GM12864 (cell line): ENCODE measurements around the gene APLP1.

Experiments
- DNase-seq: peaks from one replicate; pipeline ENCODE4 v3.0.0-alpha.2; 2011; ENCODE audit warnings: low read depth
- H3K4me3 ChIP-seq: 2 replicates; pipeline ENCODE4 v1.5.1; 2011; ENCODE audit warnings: mild to moderate bottlenecking, low read depth, low read length, control low read depth
- CTCF ChIP-seq: IDR thresholded peaks from 2 replicates; pipeline ENCODE4 v1.5.1; 2011; ENCODE audit warnings: low read depth, mild to moderate bottlenecking, moderate library complexity, low read length, control low read depth, inconsistent platforms; ENCODE audit errors: missing control alignments

APLP1 gene

DNA sequence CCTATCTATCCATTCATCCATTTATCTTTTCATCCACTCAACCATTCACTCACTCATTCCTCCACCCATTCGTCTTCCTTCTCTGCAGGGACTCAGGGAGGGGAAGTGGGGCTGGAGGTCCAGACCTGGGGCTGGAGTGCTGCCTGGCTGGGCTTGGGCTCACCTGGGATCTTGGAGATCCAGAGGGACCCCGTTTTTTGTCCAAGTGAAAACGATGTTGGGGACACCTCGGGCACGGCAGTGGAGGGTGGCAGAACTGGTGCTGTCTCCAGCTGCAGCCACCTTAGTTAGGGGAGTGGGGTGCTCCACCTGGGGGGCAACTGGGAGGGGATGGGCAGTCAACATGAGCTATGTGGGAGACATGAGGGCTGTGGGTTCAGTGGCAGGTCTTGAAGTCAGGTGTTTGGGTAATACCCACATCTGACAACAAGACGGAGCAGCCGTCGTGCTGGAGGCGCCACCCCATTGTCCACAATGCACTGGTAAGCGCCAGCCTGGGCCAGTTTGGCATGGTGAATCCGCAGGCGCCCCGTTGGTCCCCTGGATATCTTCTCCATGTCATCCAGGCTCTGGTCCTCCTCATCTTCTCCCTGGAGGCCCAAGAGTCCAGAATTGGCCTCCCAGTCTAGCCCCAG is 26.3 kb upstream of the APLP1 start:
- DNase-seq, result no peak
- no peak for TF ChIP-seq CTCF
- H3K4me3 ChIP-seq, result no peak overlapping the region

DNA sequence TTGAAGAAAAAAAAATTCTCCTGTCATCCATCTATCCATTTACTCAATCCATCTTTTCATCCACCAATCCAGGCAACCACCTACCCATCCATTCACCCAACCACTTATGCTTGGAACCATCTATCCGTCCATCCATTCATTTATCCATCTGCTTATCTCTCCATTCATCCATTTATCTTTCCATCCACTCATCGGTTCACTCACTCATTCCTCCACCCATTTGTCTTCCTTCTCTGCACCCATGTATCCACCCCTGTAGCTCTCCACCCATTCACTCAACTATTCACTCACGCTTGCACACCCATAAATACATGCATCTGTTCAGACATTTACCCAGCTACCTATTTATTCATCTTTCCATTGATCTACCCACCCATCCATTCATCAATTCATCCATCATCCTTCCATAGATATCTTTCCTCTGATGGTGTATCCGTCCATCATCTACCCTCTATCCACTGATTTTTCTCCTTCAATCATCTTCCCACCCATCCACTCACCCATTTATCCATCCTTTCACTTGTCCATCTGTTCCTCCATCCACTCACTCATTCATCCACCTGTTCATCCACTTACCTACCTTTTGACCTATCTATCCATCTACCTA is 25.6 kb upstream of the APLP1 start:
- TF ChIP-seq CTCF, result no peak
- no peak overlapping the region for H3K4me3 ChIP-seq
- DNase-seq, result no peak

- no peak for TF ChIP-seq CTCF
- no peak for DNase-seq
- H3K4me3 ChIP-seq, result no peak overlapping the region
Measured at GRCh38 chr19:35843676-35844481, 24.5 kb upstream of the APLP1 start.

- no peak overlapping the region for H3K4me3 ChIP-seq
- TF ChIP-seq CTCF, result no peak
- DNase-seq, result no peak
Measured at GRCh38 chr19:35844482-35845214, 23.7 kb upstream of the APLP1 start.

DNA sequence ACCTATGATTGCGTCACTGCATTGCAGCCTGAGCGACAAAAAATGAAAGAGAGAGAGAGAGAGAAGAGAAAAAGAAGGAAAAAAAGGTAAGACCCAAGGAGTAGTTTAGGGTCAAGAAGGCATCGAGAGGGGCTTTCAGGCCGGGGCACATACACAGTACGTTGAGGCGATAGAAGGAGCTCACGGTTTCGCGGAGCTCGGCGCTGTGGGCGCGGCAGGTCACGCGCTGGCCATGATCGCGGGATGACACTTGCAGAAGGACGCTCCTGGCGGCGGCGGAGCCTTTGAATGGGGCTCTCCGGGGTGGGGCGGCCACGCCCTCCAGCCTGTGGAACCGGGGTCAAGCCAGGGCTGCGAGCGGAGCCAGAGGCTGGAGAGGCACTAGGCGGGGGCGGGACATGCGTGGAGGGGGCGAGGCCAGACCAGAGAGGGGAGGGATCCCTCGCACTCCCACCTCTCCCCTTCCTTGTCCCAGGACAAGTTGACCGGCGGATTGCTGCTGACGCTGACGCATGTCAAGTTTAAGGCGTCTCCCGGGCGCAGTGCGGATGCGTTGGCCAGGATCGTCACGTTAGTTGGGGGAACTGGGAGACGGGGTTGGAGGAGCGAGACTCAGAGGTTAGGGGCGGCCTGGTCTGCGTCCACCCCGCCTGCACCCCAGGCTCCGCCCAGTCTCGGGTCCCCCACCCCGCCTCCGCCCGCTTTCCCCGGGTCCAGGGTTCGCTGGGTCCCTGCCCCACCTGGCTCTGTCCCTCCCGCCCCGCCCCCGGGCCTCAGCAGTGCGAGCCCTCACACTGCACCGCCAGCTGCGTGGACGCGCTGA is 22.9 kb upstream of the APLP1 start:
- no peak overlapping the region for H3K4me3 ChIP-seq
- TF ChIP-seq CTCF, result no peak

GRCh38 chr19:35846038-35846668 is 22.2 kb upstream of the APLP1 start:
- H3K4me3 ChIP-seq, result no peak overlapping the region
- no peak for DNase-seq
- TF ChIP-seq CTCF, result no peak

More for the DNA sequence above, 22.9 kb upstream of the APLP1 start:
- no peak for DNase-seq
